H1 (cell line): Measurements from ENCODE around the gene CHRDL2. TPM values are rescaled to one million over a fixed set of nuclear protein-coding genes. Genes with fewer than 3 reads are reported as not detected.

ENCODE experiments used
- CTCF ChIA-PET: fragments of 300-600 bp; sonication (Branson Sonifier 250); formaldehyde crosslinking; loops from one replicate; lab custom pipeline; 2021; ENCODE audit not compliant: partially characterized antibody; lab: Charles Lee
- POLR2A ChIA-PET: fragments of 300-600 bp; sonication (Branson Sonifier 250); formaldehyde crosslinking; loops from one replicate; lab custom pipeline; 2021; ENCODE audit warnings: inconsistent platforms; ENCODE audit not compliant: partially characterized antibody; lab: Charles Lee
- DNase-seq, 2 experiments: peaks; one replicate each; pipeline versions ENCODE4 v3.0.0 to v3.0.0-alpha.2; 2010 to 2022; ENCODE audit warnings: low spot score in 2 of 2, low read depth in 1 of 2, mixed read lengths in 1 of 2
- FAIRE-seq: peaks from 2 replicates; lab custom pipeline; 2011; peaks lifted over from hg19 to GRCh38; lab: Jason Lieb, UNC
- H2AFZ ChIP-seq: 2 replicates; pipeline ENCODE4 v1.8.1; 2012; ENCODE audit warnings: low read length, inconsistent platforms
- H2AK5ac ChIP-seq: 2 replicates; pipeline ENCODE4 v1.6.1; 2013; ENCODE audit warnings: low read depth, low read length
- H2BK120ac ChIP-seq: replicated peaks from 2 replicates; pipeline ENCODE3; 2013; ENCODE audit warnings: low read depth, low read length, inconsistent platforms
- H2BK12ac ChIP-seq: 2 replicates; pipeline ENCODE4 v1.6.1; 2013; ENCODE audit warnings: low read depth, low read length
- H2BK15ac ChIP-seq: 2 replicates; pipeline ENCODE4 v1.6.1; 2013; ENCODE audit warnings: low read length
- H2BK20ac ChIP-seq: 2 replicates; pipeline ENCODE4 v1.6.1; 2013; ENCODE audit warnings: low read length
- H2BK5ac ChIP-seq: 2 replicates; pipeline ENCODE4 v1.6.1; 2013; ENCODE audit warnings: low read depth, low read length
- H3K14ac ChIP-seq: 2 replicates; pipeline ENCODE4 v1.6.1; 2013; ENCODE audit warnings: inconsistent platforms; ENCODE audit not compliant: insufficient read length
- H3K18ac ChIP-seq: 2 replicates; pipeline ENCODE4 v1.6.1; 2013; ENCODE audit warnings: low read length; ENCODE audit errors: extremely low read depth
- H3K23ac ChIP-seq: 2 replicates; pipeline ENCODE4 v1.6.1; 2013; ENCODE audit warnings: inconsistent platforms; ENCODE audit not compliant: insufficient read length
- H3K23me2 ChIP-seq: 2 replicates; pipeline ENCODE4 v1.6.1; 2013; ENCODE audit warnings: low read depth, low read length
- H3K27ac ChIP-seq: 2 replicates; pipeline ENCODE4 v1.6.1; 2011; ENCODE audit warnings: low read depth, low read length, inconsistent platforms
- H3K27me3 ChIP-seq, 4 experiments: replicated peaks in 1 of 4; 1 replicate in 1 of 4; 2 replicates in 3 of 4; pipeline versions ENCODE4 v1.6.1 to v1.8.1; 2011 to 2013; ENCODE audit warnings: low read length in 3 of 4, mild to moderate bottlenecking in 3 of 4, inconsistent platforms in 2 of 4, mixed read lengths in 2 of 4, moderate library complexity in 1 of 4; ENCODE audit not compliant: control insufficient read depth in 3 of 4, insufficient read depth in 3 of 4; ENCODE audit errors: extremely low read depth in 1 of 4
- H3K36me3 ChIP-seq, 4 experiments: 2 replicates each; pipeline versions ENCODE4 v1.6.1 to v1.8.1; 2011 to 2013; ENCODE audit warnings: mild to moderate bottlenecking in 4 of 4, low read length in 3 of 4, moderate library complexity in 2 of 4, control low read depth in 1 of 4, inconsistent platforms in 1 of 4; ENCODE audit not compliant: insufficient read depth in 4 of 4, control insufficient read depth in 2 of 4
- H3K4ac ChIP-seq: replicated peaks from 2 replicates; pipeline ENCODE3; 2013; ENCODE audit warnings: low read length, low read depth, mixed read lengths, inconsistent platforms; ENCODE audit not compliant: insufficient read length
- H3K4me1 ChIP-seq, 4 experiments: replicated peaks in 1 of 4; 1 replicate in 1 of 4; 2 replicates in 3 of 4; pipeline versions ENCODE4 v1.6.1 to v1.8.1; 2011 to 2013; ENCODE audit warnings: low read length in 3 of 4, inconsistent platforms in 2 of 4, mixed read lengths in 1 of 4; ENCODE audit not compliant: insufficient read depth in 4 of 4, control insufficient read depth in 3 of 4
- H3K4me2 ChIP-seq, 2 experiments: 2 replicates each; pipeline versions ENCODE4 v1.6.1 to v1.8.1; 2011 to 2013; ENCODE audit warnings: low read depth in 2 of 2, low read length in 2 of 2, control low read depth in 1 of 2, inconsistent platforms in 1 of 2, mild to moderate bottlenecking in 1 of 2; ENCODE audit not compliant: insufficient read depth in 1 of 2
- H3K4me3 ChIP-seq, 4 experiments: fragments of 200-600, 300-600 bp in 1 of 4; sonication (generic), shearing (Covaris generic), sonication (Bioruptor Twin) in 1 of 4; 2 replicates each; pipeline versions ENCODE4 v1.5.1 to v1.8.1; 2011 to 2016; ENCODE audit warnings: low read length in 4 of 4, low read depth in 3 of 4, control low read depth in 2 of 4, inconsistent platforms in 2 of 4, mild to moderate bottlenecking in 2 of 4, mixed read lengths in 1 of 4, moderate library complexity in 1 of 4; ENCODE audit not compliant: insufficient read depth in 2 of 4; ENCODE audit errors: extremely low read depth in 1 of 4
- H3K56ac ChIP-seq: replicated peaks from 2 replicates; pipeline ENCODE3; 2013; ENCODE audit warnings: low read depth, mild to moderate bottlenecking, mixed read lengths, low read length, inconsistent platforms; ENCODE audit not compliant: insufficient read length
- H3K79me1 ChIP-seq: 2 replicates; pipeline ENCODE4 v1.6.1; 2013; ENCODE audit warnings: low read depth, low read length, control low read depth
- H3K79me2 ChIP-seq, 2 experiments: 2 replicates each; pipeline versions ENCODE4 v1.6.1 to v1.8.1; 2012 to 2013; ENCODE audit warnings: low read length in 2 of 2, mild to moderate bottlenecking in 2 of 2, inconsistent platforms in 1 of 2; ENCODE audit not compliant: insufficient read depth in 2 of 2, control insufficient read depth in 1 of 2
- H3K9ac ChIP-seq, 4 experiments: replicated peaks in 1 of 4; 1 replicate in 1 of 4; 2 replicates in 3 of 4; pipeline versions ENCODE4 v1.6.1 to v1.8.1; 2011 to 2013; ENCODE audit warnings: low read depth in 3 of 4, low read length in 3 of 4, control low read depth in 2 of 4, mild to moderate bottlenecking in 2 of 4, moderate library complexity in 2 of 4, inconsistent platforms in 1 of 4; ENCODE audit errors: extremely low read depth in 1 of 4
- H3K9me3 ChIP-seq, 2 experiments: 2 replicates each; pipeline versions ENCODE4 v1.6.1 to v1.8.1; 2012 to 2013; ENCODE audit warnings: mild to moderate bottlenecking in 2 of 2, moderate library complexity in 2 of 2, control low read depth in 1 of 2, inconsistent platforms in 1 of 2, low read depth in 1 of 2, low read length in 1 of 2, mixed read lengths in 1 of 2; ENCODE audit not compliant: insufficient read depth in 2 of 2
- H4K20me1 ChIP-seq, 2 experiments: replicated peaks in 1 of 2; 2 replicates each; pipeline versions ENCODE3 to v1.8.1; 2011 to 2013; ENCODE audit warnings: inconsistent platforms in 2 of 2, low read length in 2 of 2, mild to moderate bottlenecking in 1 of 2; ENCODE audit not compliant: insufficient read depth in 2 of 2, control insufficient read depth in 1 of 2
- H4K5ac ChIP-seq: 2 replicates; pipeline ENCODE4 v1.6.1; 2013; ENCODE audit warnings: low read length, low read depth, mixed read lengths, inconsistent platforms; ENCODE audit not compliant: insufficient read length
- H4K8ac ChIP-seq: 2 replicates; pipeline ENCODE4 v1.8.0; 2013; ENCODE audit warnings: mild to moderate bottlenecking, moderate library complexity, low read length, inconsistent platforms; ENCODE audit not compliant: insufficient read depth; ENCODE audit errors: extremely low read depth
- H4K91ac ChIP-seq: replicated peaks from 2 replicates; pipeline ENCODE3; 2013; ENCODE audit warnings: low read length, mixed read lengths, inconsistent platforms; ENCODE audit not compliant: insufficient read length
- ATF2 ChIP-seq: IDR thresholded peaks from 2 replicates; pipeline ENCODE4 v1.6.1; 2012; ENCODE audit warnings: low read length, inconsistent platforms
- CHD2 ChIP-seq: IDR thresholded peaks from 2 replicates; pipeline ENCODE4 v1.6.1; 2012; ENCODE audit warnings: low read length, improper control_type of control experiment
- CTCF ChIP-seq, 3 experiments: IDR thresholded peaks; 1 replicate in 2 of 3; 2 replicates in 1 of 3; pipeline versions ENCODE4 v1.5.1 to v1.6.1; 2011; ENCODE audit warnings: low read length in 3 of 3, mild to moderate bottlenecking in 3 of 3, inconsistent platforms in 2 of 3, low read depth in 1 of 3, moderate library complexity in 1 of 3; ENCODE audit not compliant: insufficient read depth in 1 of 3; ENCODE audit errors: control extremely low read depth in 1 of 3
- KDM5A ChIP-seq: fragments of 200-600 bp; IDR thresholded peaks from 2 replicates; pipeline ENCODE4 v1.7.1; 2012; ENCODE audit warnings: mild to moderate bottlenecking, low read length, inconsistent platforms, mixed read lengths
- MAX ChIP-seq: IDR thresholded peaks from 2 replicates; pipeline ENCODE4 v1.6.1; 2012; ENCODE audit warnings: inconsistent platforms
- SAP30 ChIP-seq: fragments of 300-600 bp; sonication (generic); IDR thresholded peaks from 2 replicates; pipeline ENCODE4 v1.7.1; 2012; ENCODE audit warnings: low read length, moderate library complexity, mild to moderate bottlenecking, inconsistent platforms; ENCODE audit not compliant: insufficient read depth, insufficient replicate concordance
- WGBS, 2 experiments: shearing (Covaris generic) in 1 of 2; methylation state at CpG; one replicate each; pipeline versions ENCODE4 v1.1.6 to v1.1.7; 2013 to 2015; ENCODE audit warnings: low lambda C conversion rate in 2 of 2, mixed read lengths in 2 of 2, inconsistent platforms in 1 of 2, low coverage in 1 of 2, missing lambda C conversion rate in 1 of 2; ENCODE audit not compliant: insufficient replicate concordance in 2 of 2, insufficient coverage in 1 of 2, insufficient read length in 1 of 2; ENCODE audit errors: extremely low coverage in 1 of 2, missing lambda C conversion rate in 1 of 2; 5-methylcytosine and 5-hydroxymethylcytosine counted together
- polyA plus RNA-seq, 7 experiments: library from polyadenylated mRNA; depleted of rRNA in 3 of 7; stranded (reverse) in 5 of 7; unstranded in 2 of 7; fragments of >200 nt in 5 of 7; fragments of 200-250 nt in 2 of 7; gene quantifications; 1 replicate in 5 of 7; 2 replicates in 1 of 7; 4 replicates in 1 of 7; pipeline versions ENCODE4 v1.2.1 to v1.2.3, GENCODE V29; 2011 to 2013; ENCODE audit warnings: missing spikeins in 2 of 7, mixed read lengths in 2 of 7
- total RNA-seq: library from RNA; stranded (reverse); fragmentation: NEBNext Ultra II Directional; extraction: Animal tissue kit (Norgen Biotek cat#: 25700); gene quantifications from 2 replicates; pipeline ENCODE4 v1.2.1, GENCODE V29; 2021

Gene CHRDL2
- total and polyA plus RNA-seq, 2 of the 8 experiments (the other 6 are each of a cell fraction or from before 2014, with no cell fraction given): 0.26 to 0.48 TPM

GRCh38 chr11:74744277-74744676 lies 13.1 kb upstream of the CHRDL2 start:
- H2BK15ac ChIP-seq: no peak overlapping the region
- H3K23ac ChIP-seq: no peak overlapping the region
- WGBS, 2 experiments: 75% methylated on average over 4 of the region's 4 CpGs; no CpG with 5 or more reads in 1 of the 2 experiments

More at GRCh38 chr11:74744277-74744676, 13.1 kb upstream of the CHRDL2 start:
- Histone ChIP-seq H2BK120ac (no peak overlapping the region), H3K9me3 (peaks cover 6% of the 10 kb centered on the region in 2 experiments), H2BK20ac (no peak overlapping the region), H3K4ac (no peak overlapping the region), H3K79me2 (no peaks in the 10 kb centered on the region), H3K27me3 (peaks cover 0 to 2% (median 0%) of the 10 kb centered on the region in 4 experiments; a peak in 1 of 7 replicates), H4K91ac (no peak overlapping the region), H3K18ac (no peak overlapping the region), H4K5ac (no peak overlapping the region), H3K4me2 (no peak overlapping the region), H4K20me1 (no peaks in the 10 kb centered on the region), H3K27ac (no peak overlapping the region), H3K4me1 (peaks cover 3 to 4% (median 3%) of the 10 kb centered on the region in 4 experiments; a peak in 5 of 7 replicates), H3K79me1 (no peaks in the 10 kb centered on the region), H2AK5ac (no peak overlapping the region), H3K23me2 (no peaks in the 10 kb centered on the region), H2AFZ (no peak overlapping the region), H2BK5ac (no peak overlapping the region), H4K8ac (no peak overlapping the region), H3K36me3 (no peaks in the 10 kb centered on the region), H3K4me3 (no peak overlapping the region), H2BK12ac (no peak overlapping the region), H3K56ac (no peak overlapping the region), H3K14ac (no peak overlapping the region), H3K9ac (no peak overlapping the region)
- TF ChIP-seq KDM5A (no peak), MAX (no peak), SAP30 (no peak), CHD2 (no peak), ATF2 (no peak), CTCF (IDR thresholded peaks at IDR 0.05; ENCODE audit: control extremely low read depth in 1 of 3, insufficient read depth in 1 of 3, low read depth in 1 of 3, low read length in 3 of 3) (no peak)
- DNase-seq (no peak), FAIRE-seq (no peak)
- ChIA-PET CTCF (interaction anchor here (0.8 to 2.1 kb wide), 5 partner anchors 9 to 42 kb away, joined by 3 to 19 read pairs (median 3); no protein-coding TSS in a partner anchor), POLR2A (interaction anchor here (1.0 to 1.5 kb wide), 2 partner anchors 9 to 24 kb away, joined by 3 to 4 read pairs; no protein-coding TSS in a partner anchor)
